Activated CD4-positive, CD25-positive, alpha-beta regulatory T cell treated with anti-CD3 and anti-CD28 coated beads, Interleukin-2, amount 50 U/mL, for 16 hours (primary cell): ENCODE measurements around the gene CNDP1.
"Not testable (repeated sequence)": the region's sequence is repeated elsewhere in the genome, so short reads cannot be mapped to it uniquely, and the experiment has no call there.

ENCODE experiments used
- DNase-seq: peaks from one replicate; pipeline ENCODE4 v3.0.0-alpha.2; 2020; ENCODE audit warnings: low read depth, low spot score

Gene CNDP1

GRCh38 chr18:74520096-74520833 is 14.0 kb upstream of the CNDP1 start:
- no peak for DNase-seq

DNA sequence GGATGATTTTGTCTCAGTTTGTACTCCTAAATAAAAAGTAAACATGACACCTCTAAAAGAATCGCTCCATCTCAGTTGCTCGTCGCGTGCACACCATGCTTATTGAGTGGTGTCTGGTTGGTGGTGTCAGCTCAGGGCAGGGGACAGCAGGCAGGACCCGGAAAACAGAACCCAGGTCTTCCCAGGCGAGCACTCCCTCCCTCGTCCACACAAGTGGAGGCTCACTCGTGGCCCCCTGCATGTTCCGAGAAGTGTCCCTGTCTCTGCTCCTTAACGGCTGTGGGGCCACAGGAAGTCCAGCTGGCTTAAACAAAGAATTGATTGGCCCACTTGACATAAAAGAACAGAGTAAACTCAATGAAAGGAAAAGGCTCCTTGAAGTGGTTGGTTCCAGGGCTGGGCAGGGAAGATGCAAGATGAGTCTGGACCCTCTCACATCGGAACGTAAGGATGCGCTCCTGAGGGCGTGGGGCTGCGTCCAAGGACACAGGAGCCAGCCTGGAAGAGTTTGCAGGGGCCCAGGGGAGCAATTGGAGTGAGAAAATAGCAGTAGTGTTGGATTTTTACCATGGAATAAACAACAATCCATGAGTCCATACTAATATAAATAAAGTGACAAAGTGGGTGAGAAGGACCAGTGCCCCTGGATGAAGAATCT is 13.1 kb upstream of the CNDP1 start:
- no peak for DNase-seq

DNA sequence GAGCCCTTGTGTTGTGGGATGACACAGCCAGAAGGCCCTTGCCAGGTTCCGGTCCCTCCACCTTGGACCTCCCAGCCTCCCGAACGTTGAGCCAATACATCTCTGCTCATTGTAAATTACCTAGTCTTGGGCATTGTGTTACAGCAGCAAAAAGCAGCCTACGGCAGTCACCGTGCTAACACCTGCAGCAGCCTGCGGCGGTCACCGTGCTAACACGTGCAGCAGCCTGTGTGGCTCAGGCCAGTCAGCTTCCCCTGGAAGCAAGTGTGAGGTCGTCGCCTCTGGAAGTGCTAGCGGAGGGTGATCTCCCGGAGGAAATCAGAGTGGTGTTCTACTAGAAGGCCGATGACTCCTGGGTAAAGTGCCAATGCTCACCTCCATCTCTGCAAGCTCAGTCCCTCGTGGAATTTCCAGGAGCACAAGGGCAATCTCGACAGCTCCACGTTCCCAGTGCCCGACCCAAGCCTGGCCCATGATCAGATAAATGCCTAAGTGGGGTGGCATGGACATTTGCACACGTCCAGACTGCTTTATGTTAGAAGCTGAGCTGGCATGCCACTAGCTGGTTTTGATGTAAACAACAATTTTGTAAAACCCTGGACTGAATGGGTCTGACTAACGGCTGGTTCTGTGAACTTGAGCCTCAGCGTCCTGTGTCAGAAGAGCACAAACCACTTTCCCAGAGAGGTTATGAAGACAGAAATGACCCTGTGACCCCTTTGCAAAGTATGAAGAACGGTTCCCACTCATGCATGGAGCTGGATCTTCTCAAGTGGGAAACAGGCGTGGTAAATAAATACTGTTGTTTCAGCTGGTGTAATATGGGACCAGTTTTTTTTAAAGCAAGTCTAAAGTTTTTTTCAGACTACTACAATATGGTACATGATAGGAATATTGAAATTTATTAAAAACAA is 11.4 kb upstream of the CNDP1 start:
- DNase-seq, result no peak

DNA sequence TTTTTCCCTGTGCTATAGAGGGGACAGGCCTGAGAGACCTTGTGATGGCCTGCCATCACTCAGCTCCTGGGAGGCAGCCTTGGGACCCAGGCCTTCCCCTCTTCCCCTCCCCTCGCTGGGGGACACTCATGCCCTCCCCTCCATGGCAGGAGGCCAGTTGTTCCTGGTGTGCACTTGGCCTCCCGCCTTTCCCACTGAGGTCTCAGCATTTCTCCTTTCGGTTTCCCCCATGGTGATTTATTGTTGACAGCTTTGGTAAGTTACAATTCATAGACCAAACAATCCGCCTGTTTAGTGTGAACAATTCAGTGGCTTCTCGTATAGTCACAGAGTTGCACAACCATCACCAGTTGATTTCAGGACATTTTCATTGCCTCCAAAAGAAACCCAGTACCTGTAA is 10.2 kb upstream of the CNDP1 start:
- DNase-seq, result no peak

DNA sequence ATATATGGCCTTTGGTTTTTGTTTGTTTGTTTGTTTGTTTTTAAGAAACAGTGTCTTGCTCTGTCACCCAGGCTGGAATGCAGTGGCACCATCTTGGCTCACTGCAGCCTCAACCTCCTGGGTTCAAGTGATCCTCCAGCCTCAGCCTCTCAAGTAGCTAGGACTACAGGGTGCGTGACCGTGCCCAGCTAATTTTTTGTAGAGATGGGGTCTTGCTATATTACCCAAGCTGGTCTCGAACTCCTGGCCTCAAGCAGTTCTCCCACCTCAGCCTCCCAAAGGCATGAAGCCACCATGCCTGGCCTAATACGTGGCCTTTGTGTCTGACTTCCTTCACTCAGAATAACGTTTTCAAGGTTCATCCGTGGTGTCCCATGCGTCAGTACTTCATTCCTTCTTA is 9.4 kb upstream of the CNDP1 start:
- DNase-seq, result not testable (repeated sequence)

DNA sequence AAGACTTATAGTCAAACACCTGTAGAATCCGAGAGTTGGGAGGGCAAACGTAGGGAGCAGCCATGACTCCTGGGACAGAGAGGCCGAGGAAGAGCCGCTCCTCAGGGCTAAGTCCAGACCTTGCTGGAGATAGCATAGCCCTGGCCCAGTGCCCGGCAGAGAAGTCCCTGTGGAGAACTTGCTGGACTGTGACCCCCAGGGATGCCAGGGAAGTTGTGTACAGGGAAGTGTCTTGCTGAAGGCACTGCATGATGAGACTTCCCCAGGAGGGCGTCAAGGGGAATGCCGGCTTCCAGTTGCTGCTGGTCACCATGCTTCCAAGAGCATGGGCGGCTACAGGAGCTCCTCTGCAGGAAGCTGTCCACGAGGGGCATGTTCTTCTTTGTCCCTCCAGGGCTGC is 8.6 kb upstream of the CNDP1 start:
- no peak for DNase-seq

GRCh38 chr18:74526488-74526887 is 7.8 kb upstream of the CNDP1 start:
- DNase-seq, result no peak

DNA sequence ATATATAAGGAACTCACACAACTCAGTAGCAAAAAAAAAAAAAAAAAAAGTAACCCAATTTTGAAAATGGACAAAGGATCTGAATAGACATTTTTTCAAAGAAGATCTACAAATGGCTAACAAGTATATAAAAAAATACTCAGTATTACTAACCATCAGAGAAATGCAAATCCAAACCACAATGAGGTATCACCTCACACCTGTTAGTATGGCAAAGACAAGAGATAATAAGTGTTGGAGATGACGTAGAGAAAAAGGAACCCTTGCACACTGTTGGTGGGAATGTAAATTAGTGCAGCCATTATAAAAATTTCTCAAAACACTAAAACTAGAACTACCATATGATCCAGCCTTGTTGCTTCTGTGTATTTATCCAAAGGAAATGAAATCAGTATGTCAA is 5.8 kb upstream of the CNDP1 start:
- DNase-seq, result no peak

- no peak for DNase-seq
Measured at GRCh38 chr18:74528913-74529312, 5.4 kb upstream of the CNDP1 start.

DNA sequence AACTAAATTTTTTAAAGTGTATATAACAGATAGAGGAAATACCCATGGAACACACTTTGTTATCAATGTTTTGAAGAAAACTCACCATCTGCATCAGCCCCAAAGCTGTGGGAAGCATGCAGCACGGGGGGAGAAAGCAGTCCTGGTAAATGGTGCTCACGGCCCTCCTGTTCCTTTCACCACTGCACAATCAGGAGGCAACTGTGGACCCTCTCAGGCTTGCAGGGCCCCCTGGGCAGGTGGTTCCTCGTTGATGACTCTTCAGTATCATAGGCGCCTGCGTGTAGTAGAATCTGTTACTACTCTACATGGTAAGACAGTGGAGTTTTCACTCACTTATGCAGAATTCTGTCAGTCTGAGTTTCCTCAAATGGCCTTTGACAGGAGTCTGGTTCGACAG is 4.9 kb upstream of the CNDP1 start:
- no peak for DNase-seq

GRCh38 chr18:74529811-74530583 is 4.3 kb upstream of the CNDP1 start:
- no peak for DNase-seq

- DNase-seq, result no peak
Measured at GRCh38 chr18:74530584-74530862, 3.8 kb upstream of the CNDP1 start.

DNA sequence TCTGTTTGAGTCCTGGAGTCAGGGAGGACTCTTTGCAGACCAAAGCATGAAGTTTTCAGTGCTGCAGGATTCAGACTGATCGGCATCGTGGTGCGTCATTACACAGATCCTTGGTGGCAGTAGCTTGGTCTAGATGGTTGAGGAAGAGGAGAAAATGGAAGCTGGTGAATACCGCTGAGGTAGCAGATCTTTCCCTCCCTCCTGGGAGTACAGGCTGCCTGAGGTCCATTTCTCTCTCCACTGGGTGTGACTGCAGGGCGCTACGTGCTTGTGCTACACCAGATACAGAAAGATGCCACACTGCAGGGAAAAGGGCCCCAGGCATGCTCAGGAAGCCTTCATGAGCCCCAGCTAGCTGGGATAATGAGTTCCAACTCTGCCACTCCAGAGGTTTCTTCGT is 3.3 kb upstream of the CNDP1 start:
- DNase-seq, result no peak

GRCh38 chr18:74532511-74533025 is 1.7 kb upstream of the CNDP1 start:
- DNase-seq, result no peak

- no peak for DNase-seq
Measured at GRCh38 chr18:74533666-74534065, 634 bp upstream of the CNDP1 start.

DNA sequence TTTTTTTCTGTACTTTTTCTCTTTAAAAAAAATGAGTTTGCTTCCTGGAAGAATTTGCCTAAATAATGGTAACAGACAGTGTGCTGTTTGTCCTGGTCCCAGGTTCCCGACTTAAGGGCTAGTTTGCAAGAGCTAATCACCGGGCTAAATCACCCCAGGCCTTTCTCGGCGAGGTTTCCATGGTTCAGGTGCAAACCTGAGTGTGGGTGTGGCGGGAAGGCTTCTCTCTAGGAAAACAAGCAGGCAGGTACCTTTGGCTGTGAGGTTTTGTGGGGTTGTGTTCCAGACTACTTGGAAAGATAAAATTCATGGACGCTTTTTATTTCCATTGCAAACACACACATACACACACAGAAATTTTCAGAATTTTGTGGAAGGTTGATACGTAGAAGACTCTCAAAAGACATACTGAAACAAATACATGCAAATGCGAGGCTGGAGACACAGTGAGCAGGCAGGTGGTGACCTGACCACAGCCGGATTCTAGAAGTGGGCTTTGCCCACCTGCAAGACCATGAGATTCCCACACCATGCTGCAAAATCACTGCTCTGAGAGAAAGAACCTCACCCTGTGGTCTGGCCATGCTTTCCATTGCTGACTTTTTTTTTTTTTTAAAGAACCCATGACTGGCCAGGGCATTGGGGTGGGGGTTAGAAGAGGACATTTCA is 815 bp downstream of the CNDP1 start:
- no peak for DNase-seq

DNA sequence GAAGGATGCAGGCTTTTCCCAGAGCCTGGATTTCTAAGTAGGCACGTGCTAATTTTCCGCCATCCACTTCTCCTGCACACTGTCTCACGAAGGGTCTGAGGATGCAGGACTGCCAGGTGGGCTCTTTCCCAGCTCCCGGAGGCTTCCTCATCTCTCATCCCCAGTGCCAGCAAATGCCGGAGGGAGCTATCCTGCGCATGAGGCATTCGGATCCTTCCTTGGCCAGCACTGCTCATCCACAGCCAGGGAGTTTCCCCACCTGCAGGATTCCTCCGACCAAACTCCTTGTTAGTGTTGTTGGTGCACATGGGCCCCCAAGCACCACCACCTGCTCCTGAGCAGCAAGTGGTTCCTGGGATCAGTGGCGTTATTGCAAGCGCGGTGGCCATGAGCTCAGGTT is 5.0 kb downstream of the CNDP1 start:
- no peak for DNase-seq

DNA sequence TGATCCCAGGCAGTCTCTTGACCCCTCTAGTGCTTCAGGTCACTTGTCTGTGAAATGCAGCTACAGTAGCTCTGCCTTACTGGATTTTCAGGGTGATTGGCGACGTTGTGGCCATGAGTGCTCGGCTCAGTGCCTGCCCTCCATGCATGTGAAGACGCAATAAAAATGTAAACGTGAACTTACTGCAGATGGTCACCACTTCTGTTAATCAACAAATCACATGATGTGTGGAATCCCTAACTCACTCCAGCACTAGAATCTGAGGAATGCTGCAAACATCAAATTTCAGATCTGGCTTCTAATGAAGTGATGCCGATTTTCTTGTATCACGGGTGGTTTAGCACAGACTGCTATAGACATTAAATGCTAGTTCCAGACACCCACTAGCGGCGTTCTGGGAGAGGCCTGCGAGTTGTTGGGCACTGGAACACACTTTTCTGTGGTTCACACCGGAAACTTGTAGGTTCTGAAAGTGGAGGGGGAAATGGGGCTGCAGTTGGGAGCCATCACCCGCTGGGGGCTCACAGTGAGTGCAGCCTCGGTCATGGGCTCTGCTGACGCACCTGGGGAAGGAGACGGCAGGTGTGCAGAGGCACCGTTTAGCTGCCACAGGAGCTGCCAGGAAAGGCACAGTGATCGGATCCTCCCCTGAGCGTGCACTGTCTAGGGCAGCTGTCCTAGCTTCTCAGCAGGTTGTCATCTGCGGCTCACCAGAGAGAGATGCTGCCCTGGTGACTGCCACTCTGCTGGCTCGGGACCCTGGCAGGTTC is 6.5 kb downstream of the CNDP1 start:
- DNase-seq, result no peak

DNA sequence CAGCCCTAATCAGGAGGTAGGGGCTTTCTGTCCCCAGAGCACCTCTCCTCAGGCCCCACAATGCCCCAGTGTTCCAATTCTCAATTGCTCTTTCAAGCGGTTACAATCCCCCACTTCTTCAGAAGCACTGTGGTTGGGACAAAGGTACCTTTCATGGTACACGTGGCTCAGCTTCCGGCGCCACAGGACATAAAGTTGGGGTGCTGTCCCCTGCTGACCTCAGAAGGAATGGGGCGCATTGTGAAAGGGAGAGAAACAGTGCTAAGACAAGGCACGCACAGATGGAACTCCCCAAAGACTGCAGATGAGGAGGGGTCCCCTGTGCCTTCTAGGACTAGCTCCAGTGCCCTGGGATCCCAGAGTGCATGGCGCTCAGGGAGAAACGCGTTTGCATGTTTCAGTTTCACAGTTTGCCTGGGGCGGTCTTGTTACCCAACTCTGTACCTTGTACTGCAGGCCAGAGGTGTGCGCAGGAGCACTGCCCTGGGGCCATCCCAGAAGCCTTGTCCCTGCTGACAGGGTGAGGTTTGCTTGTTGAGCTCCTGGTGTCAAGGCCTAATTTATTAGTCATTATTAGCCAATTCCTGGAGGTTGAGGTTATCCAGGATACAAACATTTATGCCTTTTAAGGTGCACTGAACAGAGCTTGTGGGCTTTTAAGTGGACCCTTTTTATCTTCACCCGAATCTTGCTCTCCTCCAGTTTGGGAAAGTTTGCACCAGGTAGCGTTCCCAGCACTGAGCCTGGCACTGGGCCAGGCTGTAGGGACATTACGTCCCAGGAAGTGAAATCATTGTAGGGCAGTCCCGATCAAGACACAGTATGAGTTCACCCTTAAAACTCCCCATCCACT is 7.6 kb downstream of the CNDP1 start:
- DNase-seq, result no peak
